IPS DF 4.7 (cell line): Measurements from ENCODE around the gene HDAC7.
A peak's percentile ranks its signal among the peaks of the same experiment; 100 is the strongest.

Source experiments
- DNase-seq: peaks from one replicate; pipeline ENCODE4 v3.0.0-alpha.2; 2013; ENCODE audit warnings: low spot score; ENCODE audit errors: extremely low read depth

The HDAC7 gene

GRCh38 chr12:47779943-47780504 is 39.7 kb downstream of the HDAC7 start:
- DNase-seq, result no peak

GRCh38 chr12:47779301-47779942 is 40.3 kb downstream of the HDAC7 start:
- DNase-seq, result peak; percentile 94

GRCh38 chr12:47778881-47779280 is 40.8 kb downstream of the HDAC7 start:
- no peak for DNase-seq

- no peak for DNase-seq
Measured at GRCh38 chr12:47777741-47778558, 41.8 kb downstream of the HDAC7 start.

- DNase-seq, result no peak
Measured at GRCh38 chr12:47777151-47777550, 42.6 kb downstream of the HDAC7 start.

GRCh38 chr12:47776471-47777143 is 43.1 kb downstream of the HDAC7 start:
- no peak for DNase-seq

GRCh38 chr12:47775100-47775911 is 44.4 kb downstream of the HDAC7 start:
- DNase-seq, result no peak

- DNase-seq, result no peak
Measured at GRCh38 chr12:47774663-47775062, 45.0 kb downstream of the HDAC7 start.

- no peak for DNase-seq
Measured at GRCh38 chr12:47773858-47774580, 45.7 kb downstream of the HDAC7 start.

GRCh38 chr12:47773062-47773857 is 46.4 kb downstream of the HDAC7 start, which contains the start of gene SLC48A1:
Gene SLC48A1, plus strand, starts transcription at chr12:47773238. Its CDS starts 67 bp downstream, at chr12:47773305.
- no peak for DNase-seq

GRCh38 chr12:47772738-47773061 is 47.0 kb downstream of the HDAC7 start:
- no peak for DNase-seq

- DNase-seq, result no peak
Measured at GRCh38 chr12:47772094-47772660, 47.5 kb downstream of the HDAC7 start.

- DNase-seq, result no peak
Measured at GRCh38 chr12:47771304-47771703, 48.4 kb downstream of the HDAC7 start.

- no peak for DNase-seq
Measured at GRCh38 chr12:47770086-47770726, 49.5 kb downstream of the HDAC7 start.

- no peak for DNase-seq
Measured at GRCh38 chr12:47769234-47770085, 50.2 kb downstream of the HDAC7 start.

GRCh38 chr12:47768323-47768811 is 51.3 kb downstream of the HDAC7 start:
- DNase-seq, result no peak

GRCh38 chr12:47767216-47767724 is 52.4 kb downstream of the HDAC7 start:
- DNase-seq, result no peak
